Gastrocnemius medialis (tissue), 4 donors: ENCODE results near the gene TSNAX. TPM values are rescaled to one million over a fixed set of nuclear protein-coding genes. Genes with fewer than 3 reads are reported as not detected.

Source experiments
- ATAC-seq, 2 donors: fragments of 150-250 bp; one replicate each; pipeline ENCODE4 v1.9.1; 2016
- DNase-seq, 2 donors: peaks; one replicate each; pipeline ENCODE4 v3.0.0-alpha.2; 2019
- H3K27ac ChIP-seq, 4 donors: fragments of 200-600 bp; sonication (generic); 1 replicate in 1 of 4; 2 replicates in 3 of 4; pipeline ENCODE4 v1.5.1; 2016 to 2018; ENCODE audit warnings: mild to moderate bottlenecking in 2 of 4, moderate library complexity in 1 of 4
- H3K27me3 ChIP-seq, 3 donors: fragments of 200-600 bp; sonication (generic) in 2 of 3; 1 replicate in 1 of 3; 2 replicates in 2 of 3; pipeline versions ENCODE4 v1.5.1 to v1.6.0; 2016 to 2019; ENCODE audit warnings: mild to moderate bottlenecking in 1 of 3, moderate library complexity in 1 of 3
- H3K36me3 ChIP-seq, 2 donors: fragments of 200-600 bp; sonication (generic) in 1 of 2; one replicate each; pipeline ENCODE4 v1.5.1; 2017 to 2018
- H3K4me1 ChIP-seq, 2 donors: fragments of 200-600 bp; sonication (generic) in 1 of 2; one replicate each; pipeline ENCODE4 v1.5.1; 2016 to 2017; ENCODE audit warnings: mild to moderate bottlenecking in 2 of 2
- H3K4me3 ChIP-seq, 4 donors: fragments of 200-600 bp; sonication (generic) in 3 of 4; 1 replicate in 1 of 4; 2 replicates in 3 of 4; pipeline ENCODE4 v1.5.1; 2016 to 2019; ENCODE audit warnings: mild to moderate bottlenecking in 2 of 4
- H3K9me3 ChIP-seq, 3 donors: fragments of 200-600 bp; sonication (generic) in 2 of 3; 1 replicate in 1 of 3; 2 replicates in 2 of 3; pipeline ENCODE4 v1.5.1; 2016 to 2019
- CTCF ChIP-seq, 5 experiments: fragments of 450-650 bp in 3 of 5; fragments of 200-600 bp in 2 of 5; sonication (generic) in 2 of 5; IDR thresholded peaks in 4 of 5; conservative IDR thresholded peaks in 1 of 5; 1 replicate in 4 of 5; 2 replicates in 1 of 5; pipeline ENCODE4 v1.5.1; 2016 to 2019; ENCODE audit warnings: antibody characterized with exemption in 5 of 5, mild to moderate bottlenecking in 3 of 5, moderate library complexity in 3 of 5
- POLR2A ChIP-seq, 2 donors: fragments of 450-650 bp; IDR thresholded peaks; one replicate each; pipeline ENCODE4 v1.6.1; 2017; ENCODE audit warnings: antibody characterized with exemption in 2 of 2, mild to moderate bottlenecking in 2 of 2, moderate library complexity in 2 of 2
- in situ Hi-C, 4 donors: fragments of 200-750 bp; cut with MboI; loops; one replicate each; pipeline versions ENCODE4 v1.15.0 to v1.8.0; 2017; ENCODE audit warnings: low sequenced_read_pairs in 4 of 4
- intact Hi-C: fragments of 100-400 bp; cut with DNase I; formaldehyde crosslinking; loops from one replicate; pipeline ENCODE4 v1.15.1; 2023; ENCODE audit warnings: low total_unique reads
- total RNA-seq, 4 donors: library from RNA; depleted of rRNA; stranded (reverse); fragments of >200 nt; gene quantifications; one replicate each; pipeline versions ENCODE4 v1.1.0 to v1.2.3, GENCODE V29; 2016

TSNAX gene
- total RNA-seq, 4 donors from 2014 or later: 47.8 to 84.2 (median 77.8) TPM

DNA sequence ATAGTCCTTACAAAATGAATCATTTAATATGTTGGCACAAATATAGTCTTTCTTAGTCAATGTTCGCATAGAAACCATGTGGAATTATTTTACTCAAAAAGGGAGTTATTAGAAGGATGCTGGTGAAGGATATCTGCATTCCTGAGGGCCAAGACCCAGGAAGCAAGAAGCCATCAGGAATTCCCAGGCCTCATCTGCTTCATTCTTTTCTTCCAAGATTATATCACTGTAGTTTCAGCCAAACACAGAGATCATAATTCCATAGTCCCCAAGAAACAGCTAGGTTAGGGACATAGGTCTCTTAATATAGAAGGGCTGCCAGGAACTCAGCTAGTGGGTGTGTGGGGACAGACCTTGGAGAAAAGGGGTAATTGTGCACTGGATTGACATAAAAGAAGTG, 69.5 kb downstream of the TSNAX start:
- DNase-seq (no peak), ATAC-seq (no peak)
- no peaks in the 10 kb centered on the region for H3K9me3 ChIP-seq
- H3K27me3 ChIP-seq: no peaks in the 10 kb centered on the region
- in situ Hi-C loops (loop anchor here in 1 of 4 donors (5.0 kb wide), 1 partner anchor 241 kb away; no protein-coding TSS in a partner anchor), intact Hi-C loops (no loop called here)
- TF ChIP-seq POLR2A (IDR thresholded peaks at IDR 0.05) (no peak), CTCF (IDR thresholded peaks at IDR 0.05 in 4 of 5, conservative IDR thresholded peaks at IDR 0.05 in 1 of 5) (no peak)
- H3K4me3 ChIP-seq: no peak overlapping the region
- no peak overlapping the region for H3K27ac ChIP-seq
- no peaks in the 10 kb centered on the region for H3K36me3 ChIP-seq
- peaks cover 0 to 17% of the 10 kb centered on the region in 2 donors for H3K4me1 ChIP-seq

GRCh38 chr1:231600458-231600976, 72.0 kb downstream of the TSNAX start:
- in situ Hi-C loops: loop anchor here in 2 of 4 donors (10.0 to 25.0 kb wide), 3 partner anchors 246 to 613 kb away; partner anchors contain the start of genes ARV1 (in 2 of the 2) and TTC13 (in 2 of the 2)
- Histone ChIP-seq H3K9me3 (no peaks in the 10 kb centered on the region), H3K36me3 (no peaks in the 10 kb centered on the region), H3K4me3 (no peak overlapping the region), H3K27me3 (no peaks in the 10 kb centered on the region), H3K4me1 (peaks cover 0 to 17% of the 10 kb centered on the region in 2 donors), H3K27ac (peak overlapping the region; percentile 21 to 61 (median 46))
- TF ChIP-seq POLR2A (IDR thresholded peaks at IDR 0.05) (no peak), CTCF (IDR thresholded peaks at IDR 0.05 in 4 of 5, conservative IDR thresholded peaks at IDR 0.05 in 1 of 5) (no peak)
- DNase-seq (no peak), ATAC-seq (no peak)
- intact Hi-C loops: loop anchor here (5.0 kb wide), 1 partner anchor 173 kb away; no protein-coding TSS in a partner anchor

DNA sequence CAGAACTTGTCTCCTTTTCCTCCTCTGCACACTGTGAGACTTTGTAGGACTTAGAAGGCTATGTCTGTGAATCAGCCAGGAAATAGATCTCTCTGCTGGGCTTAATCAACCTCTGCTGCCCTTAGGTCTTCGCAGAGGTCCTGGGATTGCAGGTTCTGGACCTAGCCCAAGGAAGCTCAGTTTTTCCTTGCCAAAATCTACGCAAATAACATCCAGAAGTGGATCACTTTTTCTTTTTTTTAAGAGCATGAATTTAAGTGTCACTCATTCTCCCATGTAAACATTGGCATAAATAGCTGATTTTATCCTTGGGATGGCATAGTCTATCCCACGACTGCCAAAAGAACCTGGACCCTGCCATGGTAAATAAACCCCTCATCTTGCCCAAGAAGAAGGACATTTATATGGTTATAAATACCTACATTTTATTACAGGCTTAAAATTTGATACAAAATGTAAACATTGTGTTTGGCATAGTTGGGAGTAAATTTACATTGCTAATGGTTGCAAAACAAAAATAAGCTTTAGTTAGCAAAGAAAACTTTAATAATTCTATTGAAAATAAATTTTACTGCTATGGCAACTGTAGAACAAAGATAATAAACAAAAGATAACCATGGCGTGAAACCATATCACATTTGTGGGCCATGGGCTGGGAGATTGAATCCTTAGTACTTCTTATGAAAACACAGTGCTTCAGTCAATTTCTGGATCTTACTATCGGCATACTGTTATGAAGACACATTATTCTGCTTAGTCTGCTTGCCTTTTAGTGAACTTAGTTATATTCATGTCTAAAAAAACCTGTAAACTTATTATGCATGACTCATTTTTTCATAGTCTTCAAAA, 73.6 kb downstream of the TSNAX start:
- Histone ChIP-seq H3K4me1 (peaks cover 0 to 17% of the 10 kb centered on the region in 2 donors), H3K27me3 (no peaks in the 10 kb centered on the region), H3K27ac (peak overlapping the region in 3 of 4 donors; percentile 43 to 61 (median 43)), H3K9me3 (no peaks in the 10 kb centered on the region), H3K36me3 (no peaks in the 10 kb centered on the region), H3K4me3 (no peak overlapping the region)
- TF ChIP-seq POLR2A (IDR thresholded peaks at IDR 0.05) (no peak), CTCF (IDR thresholded peaks at IDR 0.05 in 4 of 5, conservative IDR thresholded peaks at IDR 0.05 in 1 of 5) (no peak)
- no peak for DNase-seq
- ATAC-seq: no peak
- intact Hi-C loops (loop anchor here (5.0 kb wide), 1 partner anchor 175 kb away; no protein-coding TSS in a partner anchor), in situ Hi-C loops (loop anchor here in 2 of 4 donors (10.0 to 25.0 kb wide), 3 partner anchors 247 to 615 kb away; partner anchors contain the start of genes ARV1 (in 2 of the 2) and TTC13 (in 2 of the 2))

DNA sequence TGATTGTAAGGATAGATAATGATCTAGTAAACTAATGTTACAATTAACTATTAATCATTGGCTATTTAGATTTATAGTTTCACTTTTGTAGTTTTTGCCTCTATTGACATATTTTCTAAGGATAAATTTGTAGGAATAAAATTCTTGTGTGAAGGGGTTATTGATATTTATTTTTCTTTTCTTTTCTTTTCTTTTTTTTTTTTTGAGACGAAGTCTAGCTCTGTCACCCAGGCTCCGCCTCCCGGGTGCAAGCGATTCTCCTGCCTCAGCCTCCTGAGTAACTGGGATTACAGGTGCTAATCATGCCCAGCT, 74.2 kb downstream of the TSNAX start:
- ATAC-seq: no peak
- intact Hi-C loops (loop anchor here (5.0 kb wide), 1 partner anchor 175 kb away; no protein-coding TSS in a partner anchor), in situ Hi-C loops (loop anchor here in 2 of 4 donors (10.0 to 25.0 kb wide), 3 partner anchors 248 to 615 kb away; partner anchors contain the start of genes ARV1 (in 2 of the 2) and TTC13 (in 2 of the 2))
- Histone ChIP-seq H3K4me3 (no peak overlapping the region), H3K27ac (peak overlapping the region in 2 of 4 donors; percentile 45 to 61), H3K27me3 (no peaks in the 10 kb centered on the region), H3K4me1 (peaks cover 0 to 17% of the 10 kb centered on the region in 2 donors), H3K36me3 (no peaks in the 10 kb centered on the region), H3K9me3 (no peaks in the 10 kb centered on the region)
- TF ChIP-seq POLR2A (IDR thresholded peaks at IDR 0.05) (no peak), CTCF (IDR thresholded peaks at IDR 0.05 in 4 of 5, conservative IDR thresholded peaks at IDR 0.05 in 1 of 5) (no peak)
- DNase-seq: no peak
